Esophagus squamous epithelium (tissue), 5 donors: ENCODE results near the gene ZNF415. TPM values are rescaled to one million over a fixed set of nuclear protein-coding genes. Genes with fewer than 3 reads are reported as not detected.

ENCODE experiments used
- DNase-seq: peaks from one replicate; lab custom pipeline; 2025; lab: John Stamatoyannopoulos, UW
- H3K27ac ChIP-seq, 4 donors: fragments of 200-600 bp; sonication (generic); one replicate each; pipeline ENCODE4 v1.5.1; 2016 to 2019; ENCODE audit warnings: mild to moderate bottlenecking in 1 of 4
- H3K27me3 ChIP-seq, 4 donors: fragments of 200-600 bp; sonication (generic); 1 replicate in 3 of 4; 2 replicates in 1 of 4; pipeline versions ENCODE4 v1.5.1 to v1.6.0; 2017 to 2021; ENCODE audit warnings: antibody characterized with exemption in 1 of 4
- H3K36me3 ChIP-seq, 3 donors: fragments of 200-600 bp; sonication (generic); one replicate each; pipeline ENCODE4 v1.5.1; 2016 to 2019
- H3K4me1 ChIP-seq, 3 donors: fragments of 200-600 bp; sonication (generic); one replicate each; pipeline ENCODE4 v1.5.1; 2017 to 2019
- H3K4me3 ChIP-seq, 4 donors: fragments of 200-600 bp; sonication (generic); 1 replicate in 3 of 4; 2 replicates in 1 of 4; pipeline ENCODE4 v1.5.1; 2016 to 2019; ENCODE audit warnings: mild to moderate bottlenecking in 2 of 4, moderate library complexity in 1 of 4
- H3K9me3 ChIP-seq, 3 donors: fragments of 200-600 bp; sonication (generic); one replicate each; pipeline ENCODE4 v1.5.1; 2016 to 2019
- POLR2A ChIP-seq, 4 donors: fragments of 450-650 bp; IDR thresholded peaks; one replicate each; pipeline ENCODE4 v1.6.1; 2017; ENCODE audit warnings: antibody characterized with exemption in 4 of 4, mild to moderate bottlenecking in 4 of 4, moderate library complexity in 3 of 4
- WGBS, 2 donors: methylation state at CpG; one replicate each; pipeline ENCODE4 v1.1.5; 2018; 5-methylcytosine and 5-hydroxymethylcytosine counted together
- intact Hi-C: fragments of 100-400 bp; cut with DNase I; formaldehyde crosslinking; loops from one replicate; pipeline ENCODE4 v1.15.0; 2022
- total RNA-seq, 4 donors: library from RNA; depleted of rRNA; stranded (reverse); fragments of >200 nt; gene quantifications; one replicate each; pipeline ENCODE4 v1.1.0, GENCODE V29; 2016
- TF ChIP-seq, protein P1 (sequence below), 6 experiments: fragments of 450-650 bp in 4 of 6; fragments of 200-600 bp in 2 of 6; sonication (generic) in 2 of 6; IDR thresholded peaks; one replicate each; pipeline ENCODE4 v1.5.1; 2016 to 2019; ENCODE audit warnings: antibody characterized with exemption in 6 of 6, mild to moderate bottlenecking in 4 of 6, moderate library complexity in 4 of 6
- donor health status: DM: yes; HTN: yes; CAD: no.

Gene ZNF415
- total RNA-seq, 4 donors from 2014 or later, result 0.26 to 4.6 (median 1.3) TPM

DNA sequence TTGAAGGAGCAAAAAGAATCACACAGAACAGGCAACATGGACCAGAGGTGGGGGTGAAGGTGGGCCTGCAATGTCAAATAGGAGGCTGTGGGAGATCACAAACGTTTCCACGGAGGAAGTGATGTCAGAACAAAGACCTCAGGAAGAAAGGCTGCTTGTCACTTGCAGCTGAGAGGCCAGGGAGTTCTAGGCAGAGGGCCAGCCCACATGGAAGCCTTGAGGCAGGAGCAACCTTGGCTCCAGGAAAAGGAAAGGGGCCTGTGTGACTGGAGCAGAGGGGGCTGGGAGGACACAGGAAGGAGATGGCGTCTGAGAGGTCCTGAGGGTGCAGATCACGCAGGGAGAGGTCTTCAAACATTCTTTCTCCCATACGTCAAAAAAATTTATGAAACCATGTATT, 45.8 kb downstream of the ZNF415 start:
- intact Hi-C loops, result no loop called here
- no peaks in the 10 kb centered on the region for H3K27me3 ChIP-seq
- WGBS, 2 donors, result 58% methylated on average over 5 of the region's 5 CpGs
- H3K9me3 ChIP-seq, result peaks cover 0 to under 1% (median 0%) of the 10 kb centered on the region in 3 donors
- no peaks in the 10 kb centered on the region for H3K4me1 ChIP-seq
- no peak overlapping the region for H3K4me3 ChIP-seq
- H3K36me3 ChIP-seq, result peaks cover 22 to 100% (median 35%) of the 10 kb centered on the region in 3 donors
- DNase-seq, result no peak
- peak overlapping the region in 3 of 4 donors; percentile 1 to 52 (median 39) for H3K27ac ChIP-seq
- TF ChIP-seq POLR2A (IDR thresholded peaks at IDR 0.05), result no peak
- TF ChIP-seq, protein P1, sequence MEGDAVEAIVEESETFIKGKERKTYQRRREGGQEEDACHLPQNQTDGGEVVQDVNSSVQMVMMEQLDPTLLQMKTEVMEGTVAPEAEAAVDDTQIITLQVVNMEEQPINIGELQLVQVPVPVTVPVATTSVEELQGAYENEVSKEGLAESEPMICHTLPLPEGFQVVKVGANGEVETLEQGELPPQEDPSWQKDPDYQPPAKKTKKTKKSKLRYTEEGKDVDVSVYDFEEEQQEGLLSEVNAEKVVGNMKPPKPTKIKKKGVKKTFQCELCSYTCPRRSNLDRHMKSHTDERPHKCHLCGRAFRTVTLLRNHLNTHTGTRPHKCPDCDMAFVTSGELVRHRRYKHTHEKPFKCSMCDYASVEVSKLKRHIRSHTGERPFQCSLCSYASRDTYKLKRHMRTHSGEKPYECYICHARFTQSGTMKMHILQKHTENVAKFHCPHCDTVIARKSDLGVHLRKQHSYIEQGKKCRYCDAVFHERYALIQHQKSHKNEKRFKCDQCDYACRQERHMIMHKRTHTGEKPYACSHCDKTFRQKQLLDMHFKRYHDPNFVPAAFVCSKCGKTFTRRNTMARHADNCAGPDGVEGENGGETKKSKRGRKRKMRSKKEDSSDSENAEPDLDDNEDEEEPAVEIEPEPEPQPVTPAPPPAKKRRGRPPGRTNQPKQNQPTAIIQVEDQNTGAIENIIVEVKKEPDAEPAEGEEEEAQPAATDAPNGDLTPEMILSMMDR (IDR thresholded peaks at IDR 0.05), result no peak

DNA sequence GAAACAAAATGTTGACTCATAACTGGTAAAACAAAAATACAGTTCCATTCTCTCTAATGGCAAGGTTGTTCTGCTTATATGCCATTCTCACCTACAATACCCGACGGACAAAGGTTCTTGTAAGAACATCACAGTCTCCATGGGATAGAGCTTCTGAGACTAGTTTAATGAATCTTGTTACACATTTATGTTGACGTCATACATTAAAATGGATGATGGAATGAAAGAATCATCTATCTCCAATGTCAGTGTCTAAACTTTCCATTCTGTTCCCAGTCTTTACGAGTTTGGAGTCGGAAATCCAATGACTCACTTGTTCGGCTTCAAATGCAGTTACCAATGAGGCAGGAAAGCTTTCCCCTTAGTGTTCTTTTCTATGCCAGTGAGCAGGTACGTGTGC, 47.2 kb downstream of the ZNF415 start:
- Histone ChIP-seq H3K27ac (no peak overlapping the region), H3K9me3 (peaks cover 0 to 10% (median 9%) of the 10 kb centered on the region in 3 donors), H3K4me1 (no peaks in the 10 kb centered on the region), H3K4me3 (no peak overlapping the region), H3K27me3 (no peaks in the 10 kb centered on the region), H3K36me3 (peaks cover 10 to 100% (median 23%) of the 10 kb centered on the region in 3 donors)
- intact Hi-C loops, result no loop called here
- no peak for DNase-seq
- TF ChIP-seq POLR2A (IDR thresholded peaks at IDR 0.05), result no peak
- TF ChIP-seq, protein P1 (IDR thresholded peaks at IDR 0.05), result no peak
- WGBS, 2 donors, result 93 to 94% methylated on average over 7 of the region's 7 CpGs

DNA sequence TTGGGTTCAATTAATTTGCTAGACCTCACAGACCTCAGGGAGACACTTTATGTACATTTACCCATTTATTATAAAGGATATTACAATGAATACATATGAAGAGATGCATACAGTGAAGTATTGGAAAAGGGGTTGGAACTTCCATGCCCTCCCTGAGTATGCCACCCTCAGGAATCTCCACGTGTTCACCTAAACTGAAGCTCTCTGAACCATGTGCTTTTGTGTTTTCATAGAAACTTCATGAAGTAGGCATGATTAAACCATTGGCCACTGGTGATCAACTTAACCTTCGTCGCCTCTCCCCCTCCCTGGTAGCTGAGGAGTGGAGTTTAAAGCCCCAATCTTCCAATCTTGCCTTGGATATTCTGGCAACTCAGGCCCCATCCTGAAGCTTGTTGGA, 49.8 kb downstream of the ZNF415 start:
- TF ChIP-seq, protein P1 (IDR thresholded peaks at IDR 0.05), result no peak
- TF ChIP-seq POLR2A (IDR thresholded peaks at IDR 0.05), result no peak
- Histone ChIP-seq H3K27ac (no peak overlapping the region), H3K27me3 (no peaks in the 10 kb centered on the region), H3K9me3 (peaks cover 0 to 33% (median 19%) of the 10 kb centered on the region in 3 donors), H3K4me1 (no peaks in the 10 kb centered on the region), H3K4me3 (no peak overlapping the region), H3K36me3 (peaks cover 8 to 100% (median 21%) of the 10 kb centered on the region in 3 donors)
- 97 to 100% methylated on average over 3 of the region's 3 CpGs for WGBS, 2 donors
- DNase-seq, result no peak
- intact Hi-C loops, result no loop called here

DNA sequence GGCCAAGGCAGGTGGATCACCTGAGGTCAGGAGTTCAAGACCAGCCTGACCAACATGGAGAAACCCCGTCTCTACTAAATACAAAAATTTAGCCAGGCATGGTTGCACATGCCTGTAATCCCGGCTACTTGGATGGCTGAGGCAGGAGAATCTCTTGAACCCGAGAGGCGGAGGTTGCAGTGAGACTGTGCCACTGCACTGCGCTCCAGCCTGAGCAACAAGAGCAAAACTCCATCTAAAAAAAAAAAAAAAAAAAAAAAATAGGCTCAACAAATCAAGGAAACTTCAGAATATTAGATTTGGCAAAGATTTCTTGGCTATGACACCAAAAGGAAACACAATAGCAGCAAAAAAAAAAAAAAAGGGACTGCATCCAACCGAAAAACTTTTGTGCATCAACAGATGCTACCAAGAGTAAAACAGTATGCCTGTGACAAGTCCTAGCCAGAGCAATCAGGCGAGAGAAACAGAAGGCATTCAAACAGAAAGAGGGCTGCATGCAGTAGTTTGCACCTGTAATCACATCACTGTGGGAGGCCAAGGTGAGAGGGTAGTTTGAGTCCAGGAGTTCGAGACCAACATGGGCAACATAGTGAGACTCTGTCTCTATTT, 53.3 kb downstream of the ZNF415 start:
- H3K27ac ChIP-seq, result no peak overlapping the region
- H3K4me1 ChIP-seq, result no peaks in the 10 kb centered on the region
- H3K4me3 ChIP-seq, result no peak overlapping the region
- H3K9me3 ChIP-seq, result peaks cover 0 to 66% (median 28%) of the 10 kb centered on the region in 3 donors
- no peak for TF ChIP-seq POLR2A (IDR thresholded peaks at IDR 0.05)
- TF ChIP-seq, protein P1 (IDR thresholded peaks at IDR 0.05), result no peak
- intact Hi-C loops, result no loop called here
- DNase-seq, result no peak
- no peaks in the 10 kb centered on the region for H3K27me3 ChIP-seq
- WGBS, 2 donors, result 73 to 79% methylated on average over 8 of the region's 8 CpGs
- H3K36me3 ChIP-seq, result peaks cover 11 to 100% (median 16%) of the 10 kb centered on the region in 3 donors

DNA sequence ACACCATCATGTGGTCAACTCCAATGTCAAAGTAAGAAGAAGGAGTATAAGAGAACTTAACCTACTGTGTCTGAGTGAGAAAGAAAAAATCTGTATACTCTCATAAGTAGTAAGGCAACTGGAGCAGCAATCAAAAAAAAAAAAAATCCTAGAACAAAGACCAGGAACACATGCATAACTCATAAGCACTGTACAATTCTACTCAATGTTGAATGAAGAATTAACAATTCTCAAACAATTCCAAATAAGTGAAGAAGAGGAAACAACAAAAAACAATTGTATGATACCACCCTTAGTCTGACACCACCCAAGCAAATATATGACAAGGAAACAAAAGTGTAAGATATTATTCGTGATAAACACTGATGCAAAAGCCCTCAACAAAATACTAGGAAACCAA, 54.0 kb downstream of the ZNF415 start:
- no peak overlapping the region for H3K27ac ChIP-seq
- no peak for DNase-seq
- H3K4me1 ChIP-seq, result no peaks in the 10 kb centered on the region
- 75 to 88% methylated on average over 1 of the region's 1 CpG for WGBS, 2 donors
- no peak for TF ChIP-seq POLR2A (IDR thresholded peaks at IDR 0.05)
- TF ChIP-seq, protein P1 (IDR thresholded peaks at IDR 0.05), result no peak
- peaks cover 0 to 74% (median 28%) of the 10 kb centered on the region in 3 donors for H3K9me3 ChIP-seq
- intact Hi-C loops, result no loop called here
- peaks cover 17 to 100% (median 19%) of the 10 kb centered on the region in 3 donors for H3K36me3 ChIP-seq
- no peak overlapping the region for H3K4me3 ChIP-seq
- no peaks in the 10 kb centered on the region for H3K27me3 ChIP-seq
